ENCODE measurements around the gene YY1AP1.

GRCh38 chr1:155688324-155689080 is at the start of gene YY1AP1:
- TF ChIP-seq, protein P1, sequence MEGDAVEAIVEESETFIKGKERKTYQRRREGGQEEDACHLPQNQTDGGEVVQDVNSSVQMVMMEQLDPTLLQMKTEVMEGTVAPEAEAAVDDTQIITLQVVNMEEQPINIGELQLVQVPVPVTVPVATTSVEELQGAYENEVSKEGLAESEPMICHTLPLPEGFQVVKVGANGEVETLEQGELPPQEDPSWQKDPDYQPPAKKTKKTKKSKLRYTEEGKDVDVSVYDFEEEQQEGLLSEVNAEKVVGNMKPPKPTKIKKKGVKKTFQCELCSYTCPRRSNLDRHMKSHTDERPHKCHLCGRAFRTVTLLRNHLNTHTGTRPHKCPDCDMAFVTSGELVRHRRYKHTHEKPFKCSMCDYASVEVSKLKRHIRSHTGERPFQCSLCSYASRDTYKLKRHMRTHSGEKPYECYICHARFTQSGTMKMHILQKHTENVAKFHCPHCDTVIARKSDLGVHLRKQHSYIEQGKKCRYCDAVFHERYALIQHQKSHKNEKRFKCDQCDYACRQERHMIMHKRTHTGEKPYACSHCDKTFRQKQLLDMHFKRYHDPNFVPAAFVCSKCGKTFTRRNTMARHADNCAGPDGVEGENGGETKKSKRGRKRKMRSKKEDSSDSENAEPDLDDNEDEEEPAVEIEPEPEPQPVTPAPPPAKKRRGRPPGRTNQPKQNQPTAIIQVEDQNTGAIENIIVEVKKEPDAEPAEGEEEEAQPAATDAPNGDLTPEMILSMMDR (conservative IDR thresholded peaks at IDR 0.05 in 1 of 2, IDR thresholded peaks at IDR 0.05 in 1 of 2; ENCODE audit: low read depth in 1 of 2, low read length in 2 of 2), result no peak
- TF ChIP-seq EZH2 (IDR thresholded peaks at IDR 0.05; ENCODE audit: low read length, missing control alignments), result no peak

Measured in fibroblast of lung (primary cell).